GM20431 (cell line): ENCODE data around the gene BTG1.

ENCODE experiments used
- in situ Hi-C: fragments of 300-500 bp; cut with MseI, MboI; formaldehyde crosslinking; loops from one replicate; pipeline ENCODE4 v1.15.0; 2020; ENCODE audit warnings: low sequenced_read_pairs; ENCODE audit not compliant: unreplicated experiment

Gene BTG1

GRCh38 chr12:92145731-92146496 lies at the start of gene BTG1:
Gene BTG1, minus strand, starts transcription at chr12:92145846. Its CDS starts 311 bp downstream, at chr12:92145535.
- in situ Hi-C loops, result loop anchor here (25.0 kb wide), 1 partner anchor 334 kb away; no protein-coding TSS in a partner anchor

GRCh38 chr12:92194561-92194960 lies 48.9 kb upstream of the BTG1 start:
- in situ Hi-C loops, result no loop called here

GRCh38 chr12:92193846-92194245 lies 48.2 kb upstream of the BTG1 start:
- in situ Hi-C loops, result no loop called here

GRCh38 chr12:92193063-92193462 lies 47.4 kb upstream of the BTG1 start:
- in situ Hi-C loops, result no loop called here

GRCh38 chr12:92192360-92192759 lies 46.7 kb upstream of the BTG1 start:
- in situ Hi-C loops, result no loop called here

- in situ Hi-C loops, result no loop called here
These were observed 45.4 kb upstream of the BTG1 start for GRCh38 chr12:92191061-92191460.

GRCh38 chr12:92188517-92189188 lies 43.0 kb upstream of the BTG1 start:
- in situ Hi-C loops, result no loop called here

GRCh38 chr12:92186038-92186470 lies 40.4 kb upstream of the BTG1 start:
- in situ Hi-C loops, result no loop called here

GRCh38 chr12:92185052-92185451 lies 39.4 kb upstream of the BTG1 start:
- in situ Hi-C loops, result no loop called here

GRCh38 chr12:92183575-92183974 lies 37.9 kb upstream of the BTG1 start:
- in situ Hi-C loops, result no loop called here

GRCh38 chr12:92178340-92178739 lies 32.7 kb upstream of the BTG1 start:
- in situ Hi-C loops, result no loop called here

- in situ Hi-C loops, result no loop called here
These were observed 31.0 kb upstream of the BTG1 start for GRCh38 chr12:92176646-92177045.

GRCh38 chr12:92175961-92176360 lies 30.3 kb upstream of the BTG1 start:
- in situ Hi-C loops, result no loop called here

- in situ Hi-C loops, result no loop called here
These were observed 24.4 kb upstream of the BTG1 start for GRCh38 chr12:92170050-92170449.

GRCh38 chr12:92167075-92167474 lies 21.4 kb upstream of the BTG1 start:
- in situ Hi-C loops, result no loop called here

- in situ Hi-C loops, result no loop called here
These were observed 19.1 kb upstream of the BTG1 start for GRCh38 chr12:92164712-92165111.

GRCh38 chr12:92162079-92162478 lies 16.4 kb upstream of the BTG1 start:
- in situ Hi-C loops, result no loop called here

- in situ Hi-C loops, result no loop called here
These were observed 13.3 kb upstream of the BTG1 start for GRCh38 chr12:92158796-92159439.

GRCh38 chr12:92156704-92157395 lies 11.2 kb upstream of the BTG1 start:
- in situ Hi-C loops, result no loop called here

GRCh38 chr12:92156139-92156538 lies 10.5 kb upstream of the BTG1 start:
- in situ Hi-C loops, result no loop called here
